A549 treated with dexamethasone at 1 μM for 4 hours (cell line): ENCODE results near the gene FAM163B. TPM values are rescaled to one million over a fixed set of nuclear protein-coding genes. Genes with fewer than 3 reads are reported as not detected.

Experiments used
- total RNA-seq: library from RNA; stranded (reverse); fragments of 200-300 nt; extraction: Qiagen RNA extraction; gene quantifications from 5 replicates; pipeline ENCODE4 v1.2.3, GENCODE V29; 2022

The FAM163B gene
- not detected in 5 replicates for total RNA-seq

GRCh38 chr9:133609311-133610098 lies at the start of gene FAM163B:
Gene FAM163B (minus strand): TSS chr9:133609389. CDS start chr9:133580223, 29,166 bp downstream.

GRCh38 chr9:133635533-133636531 lies 26.6 kb upstream of the FAM163B start, which contains the start of gene DBH:
Gene DBH (plus strand): TSS chr9:133636363. CDS start chr9:133636372, 9 bp downstream.

GRCh38 chr9:133534346-133535291 lies 74.6 kb downstream of the FAM163B start, which contains the start of gene ADAMTSL2:
Gene ADAMTSL2 (plus strand): TSS chr9:133534704. CDS start chr9:133536713, 2,009 bp downstream.

Other genes starting within 250 kb of the FAM163B start
- 168 to 224 TPM (median 215 TPM) in 5 replicates for gene SURF4, start 233.3 kb downstream of the FAM163B start, total RNA-seq
- gene STKLD1, start 233.0 kb downstream of the FAM163B start, total RNA-seq: 0.44 to 1.2 TPM (median 0.73 TPM) in 5 replicates
- 27.2 to 37.6 TPM (median 33.8 TPM) in 5 replicates for gene REXO4, start 191.4 kb downstream of the FAM163B start, total RNA-seq
- 0.30 to 0.49 TPM (median 0.40 TPM) in 5 replicates for gene ADAMTS13, start 187.0 kb downstream of the FAM163B start, total RNA-seq
- gene CACFD1, start 149.4 kb downstream of the FAM163B start, total RNA-seq: 2.5 to 5.0 TPM (median 4.2 TPM) in 5 replicates
- gene SLC2A6, start 130.3 kb downstream of the FAM163B start, total RNA-seq: 12.7 to 20.1 TPM (median 17.2 TPM) in 5 replicates
- gene MYMK, start 84.4 kb downstream of the FAM163B start, total RNA-seq: not detected in 5 replicates
- not detected in 5 replicates for gene ADAMTSL2, start 74.7 kb downstream of the FAM163B start, total RNA-seq
- gene DBH, start 27.0 kb upstream of the FAM163B start, total RNA-seq: not detected in 5 replicates
- 0.04 to 0.19 TPM (median 0.12 TPM) in 5 replicates for gene SARDH, start 129.0 kb upstream of the FAM163B start, total RNA-seq